Stimulated activated CD4-positive, alpha-beta T cell treated with anti-CD3 and anti-CD28 coated beads, Interleukin-15, amount 100 ng/mL, for 48 hours (primary cell): ENCODE results near the gene HBZ.
"Not testable (repeated sequence)": the region's sequence is repeated elsewhere in the genome, so short reads cannot be mapped to it uniquely, and the experiment has no call there.

Experiments used
- DNase-seq, 2 donors: peaks; one replicate each; pipeline ENCODE4 v3.0.0-alpha.2; 2020; ENCODE audit warnings: low read depth in 2 of 2

HBZ gene

DNA sequence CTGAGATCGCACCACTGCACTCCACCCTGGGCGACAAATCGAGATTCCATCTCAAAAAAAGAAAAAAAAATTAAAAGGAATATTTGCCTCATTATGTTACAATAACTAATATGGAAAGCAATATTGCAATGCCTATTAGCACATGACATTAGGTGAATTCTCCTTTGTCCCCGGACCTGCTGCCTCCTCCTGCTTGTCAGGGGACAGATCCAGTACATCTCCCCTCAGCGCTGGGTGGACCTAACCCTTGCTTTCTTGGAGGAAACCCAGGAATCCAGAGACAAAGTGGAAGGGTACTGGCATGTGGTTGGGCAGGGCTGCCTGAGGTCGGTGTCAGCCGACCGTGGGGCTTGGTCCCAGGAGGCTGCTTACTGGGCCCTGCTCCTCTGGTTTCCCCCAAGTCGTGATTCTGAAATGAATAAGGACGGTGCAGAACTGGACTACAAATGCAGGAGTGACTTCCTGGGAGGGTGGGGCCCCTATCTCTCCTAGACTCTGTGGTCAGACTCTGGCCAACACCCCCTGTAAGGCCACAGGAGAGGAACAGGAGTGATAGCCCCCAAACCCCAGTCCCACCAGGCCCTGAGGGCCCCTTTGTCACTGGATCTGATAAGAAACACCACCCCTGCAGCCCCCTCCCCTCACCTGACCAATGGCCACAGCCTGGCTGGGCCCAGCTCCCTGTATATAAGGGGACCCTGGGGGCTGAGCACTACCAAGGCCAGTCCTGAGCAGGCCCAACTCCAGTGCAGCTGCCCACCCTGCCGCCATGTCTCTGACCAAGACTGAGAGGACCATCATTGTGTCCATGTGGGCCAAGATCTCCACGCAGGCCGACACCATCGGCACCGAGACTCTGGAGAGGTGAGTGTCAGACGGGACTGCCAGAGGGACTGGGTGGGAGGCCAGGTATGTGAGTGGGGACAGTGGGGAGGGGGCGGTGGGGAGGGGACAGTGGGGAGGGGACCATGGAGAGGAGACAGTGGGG is at the start of gene HBZ:
Gene HBZ (plus strand): TSS at position 504 of the 988 bp plus-strand sequence. CDS start 266 bp downstream, at position 770.
- no peak for DNase-seq

- no peak for DNase-seq
Measured at GRCh38 chr16:104355-104754, 48.1 kb upstream of the HBZ start.

DNA sequence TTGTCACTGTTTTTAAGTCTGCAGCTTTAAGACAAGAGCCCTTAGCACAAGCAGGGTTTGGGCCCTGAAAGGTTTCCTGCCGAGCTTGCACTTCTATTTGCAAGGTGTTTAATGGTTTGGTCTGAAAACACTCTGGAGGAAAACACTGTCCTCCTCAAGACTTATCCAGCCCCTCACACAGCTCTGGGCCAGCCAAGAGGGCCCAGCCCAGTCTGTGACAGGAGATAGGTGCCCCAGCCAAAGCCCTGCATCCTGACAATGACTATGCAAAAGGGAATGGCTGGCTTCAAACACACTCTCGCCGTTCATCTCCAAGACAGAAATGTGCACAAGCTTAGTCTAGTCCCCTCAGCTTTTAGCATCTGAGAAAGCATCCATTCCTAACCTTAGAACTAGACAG is 47.5 kb upstream of the HBZ start:
- DNase-seq = no peak

GRCh38 chr16:105521-105920 is 46.9 kb upstream of the HBZ start:
- DNase-seq = no peak

- peak; percentile 27 for DNase-seq
Measured at GRCh38 chr16:106623-107324, 45.7 kb upstream of the HBZ start.

DNA sequence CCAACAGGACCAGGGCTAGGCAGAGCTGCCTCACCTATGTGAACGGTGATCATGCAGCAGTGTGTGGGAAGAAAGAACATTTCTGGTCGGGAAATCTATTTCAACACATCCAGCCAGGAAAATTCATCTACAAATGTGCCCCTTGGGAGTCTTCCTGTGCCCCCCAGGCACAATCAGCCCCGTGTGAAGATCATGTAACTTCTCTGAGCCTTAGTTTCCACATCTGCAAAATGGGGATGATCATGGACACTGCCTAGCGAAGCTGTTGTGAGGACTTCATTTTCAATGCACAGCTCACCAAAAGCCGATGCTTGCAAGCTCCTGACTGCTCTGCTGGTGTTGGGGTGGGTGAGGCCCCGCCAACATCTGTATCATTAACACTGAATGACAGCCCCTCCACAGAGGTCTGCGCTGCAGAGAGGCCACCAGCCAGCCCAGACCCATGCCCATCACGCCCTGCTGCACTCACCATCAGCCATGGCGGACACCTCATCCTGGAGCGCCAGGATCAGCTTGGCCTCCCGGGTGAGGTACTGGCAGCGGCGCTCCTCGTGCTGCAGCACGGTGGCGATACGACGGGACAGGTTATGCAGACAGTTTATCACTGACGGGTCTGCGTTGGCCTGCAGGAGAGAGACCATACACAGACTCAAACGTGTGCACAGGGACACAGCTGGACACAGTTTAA is 40.1 kb upstream of the HBZ start:
- DNase-seq = no peak

DNA sequence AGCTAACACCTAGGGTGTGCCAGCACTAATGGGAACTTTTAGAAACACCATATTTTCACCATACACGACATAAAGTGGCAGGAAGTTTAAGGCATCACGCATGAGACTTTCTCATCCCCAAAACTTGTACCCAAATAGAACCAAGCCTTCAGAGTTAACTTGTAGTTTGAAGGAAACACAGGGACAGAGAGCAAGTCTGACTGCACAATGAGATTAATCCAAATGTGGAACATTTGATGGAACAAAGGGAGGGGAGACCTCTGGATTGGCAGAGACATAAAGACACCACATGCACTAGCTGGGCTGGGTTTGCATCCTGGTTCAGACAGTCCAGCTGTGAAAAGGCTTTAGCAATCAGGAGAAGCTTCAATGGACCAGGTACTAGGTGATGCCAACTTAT is 38.1 kb upstream of the HBZ start:
- DNase-seq = no peak

DNA sequence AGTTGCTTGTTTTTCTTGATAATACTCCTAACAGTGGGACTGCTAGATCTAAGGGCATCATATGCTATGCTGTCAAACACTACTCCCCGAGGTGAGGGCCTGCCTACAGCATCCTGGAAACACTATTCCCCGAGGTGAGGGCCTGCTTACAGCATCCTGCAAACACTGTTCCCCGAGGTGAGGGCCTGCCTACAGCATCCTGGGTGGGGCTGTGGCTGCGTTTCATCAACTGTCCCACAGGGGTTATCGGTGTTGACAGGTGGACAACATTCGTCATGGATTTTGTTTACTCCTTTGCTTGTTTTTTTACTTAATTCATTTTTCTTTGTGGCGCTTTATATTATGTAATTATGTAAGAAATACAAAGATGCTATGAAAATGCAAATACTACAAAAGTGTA is 36.4 kb upstream of the HBZ start:
- no peak for DNase-seq

DNA sequence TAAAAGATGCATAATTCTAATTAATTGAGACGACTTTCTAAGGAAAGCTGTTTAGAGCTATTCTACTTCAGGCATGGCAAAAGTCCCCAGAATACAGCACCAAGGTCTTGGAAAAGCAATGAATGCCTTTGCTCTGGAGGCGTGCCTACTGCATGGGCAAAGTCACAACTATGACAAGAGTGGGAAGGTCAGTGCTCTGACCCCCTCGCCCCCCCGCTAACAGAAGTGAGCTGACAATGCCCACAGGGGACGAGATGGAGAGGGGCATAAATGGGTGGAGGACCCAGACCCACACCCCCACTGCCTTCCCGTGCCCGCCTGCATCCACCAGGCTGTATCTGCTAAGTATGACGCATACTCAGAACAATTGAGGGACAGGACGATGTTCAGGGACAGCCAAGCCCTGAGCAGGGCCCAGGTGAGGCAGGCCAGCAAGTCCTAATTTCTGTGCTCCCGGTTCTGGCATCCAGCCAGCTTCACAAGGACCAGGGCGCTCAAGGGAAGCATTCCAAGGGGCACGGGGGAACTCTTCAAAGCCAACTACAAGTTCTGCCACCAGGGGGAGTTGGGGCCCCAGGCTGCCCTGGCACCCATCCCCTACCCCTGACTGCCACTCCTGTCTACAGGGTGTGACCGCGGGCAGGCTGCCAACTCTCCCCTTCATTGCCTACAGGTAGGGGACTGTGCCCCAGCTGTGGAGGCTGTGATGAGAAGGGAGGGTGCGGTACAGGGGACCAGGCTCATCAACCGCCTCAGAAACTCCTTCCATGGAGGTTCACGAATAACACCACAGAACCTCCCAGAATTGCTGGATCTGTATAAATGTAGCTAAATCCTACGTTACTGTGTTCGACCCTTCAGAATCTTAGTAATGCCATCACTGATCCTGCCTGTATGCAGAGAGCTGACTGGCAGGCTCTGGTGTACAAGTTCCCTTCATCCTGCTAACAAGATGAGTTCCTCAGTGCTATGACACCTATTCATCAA is 34.8 kb upstream of the HBZ start:
- DNase-seq = peak; percentile 39 to 40

DNA sequence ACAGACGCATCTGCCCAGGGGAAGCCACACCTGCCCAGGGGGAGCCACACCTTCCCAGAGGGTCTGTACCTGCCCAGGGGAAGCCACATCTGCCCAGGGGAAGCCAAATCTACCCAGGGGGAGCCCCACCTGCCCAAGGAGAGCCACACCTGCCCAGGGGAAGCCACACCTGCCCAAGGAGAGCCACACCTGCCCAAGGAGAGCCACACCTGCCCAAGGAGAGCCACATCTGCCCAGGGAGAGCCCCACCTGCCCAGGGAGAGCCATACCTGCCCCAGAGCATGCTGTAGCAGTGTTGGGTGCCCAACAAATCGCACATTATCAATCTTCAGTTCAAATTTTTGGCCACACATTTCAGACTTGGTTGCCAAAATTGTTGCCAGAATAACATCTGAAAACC is 33.6 kb upstream of the HBZ start:
- DNase-seq = no peak

- no peak for DNase-seq
Measured at GRCh38 chr16:119295-119694, 33.1 kb upstream of the HBZ start.

DNA sequence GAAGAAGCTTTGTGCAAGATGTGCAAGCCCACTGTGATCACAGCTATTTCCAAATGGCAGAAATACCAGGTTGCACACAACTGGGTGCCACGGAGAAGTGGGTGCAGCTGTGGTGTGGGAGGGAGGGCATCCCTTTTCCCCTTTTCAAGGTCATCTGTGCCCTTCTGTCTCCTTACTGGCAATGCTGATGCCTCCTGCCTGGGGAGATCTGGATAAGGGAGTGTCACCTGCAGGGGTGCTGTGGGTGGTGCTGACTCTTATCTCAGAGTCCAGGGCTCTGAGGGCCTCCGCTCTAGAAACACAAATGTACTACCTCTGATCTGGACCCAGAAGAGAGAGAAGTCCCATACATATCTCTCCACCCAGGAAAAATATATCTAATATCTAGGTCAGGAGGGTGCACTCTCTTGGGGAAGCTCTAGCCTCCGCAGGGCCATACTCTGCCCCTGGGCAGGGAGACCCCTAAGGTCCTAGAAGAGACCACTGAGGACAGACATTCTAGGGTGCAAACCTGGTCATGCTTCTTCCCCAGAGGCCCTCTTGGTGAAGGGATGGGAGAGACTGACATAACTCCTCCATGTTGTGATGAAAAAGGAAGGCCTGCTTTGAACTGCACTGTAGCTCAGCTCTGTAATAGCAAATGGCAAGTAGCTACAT is 32.5 kb upstream of the HBZ start:
- no peak for DNase-seq

DNA sequence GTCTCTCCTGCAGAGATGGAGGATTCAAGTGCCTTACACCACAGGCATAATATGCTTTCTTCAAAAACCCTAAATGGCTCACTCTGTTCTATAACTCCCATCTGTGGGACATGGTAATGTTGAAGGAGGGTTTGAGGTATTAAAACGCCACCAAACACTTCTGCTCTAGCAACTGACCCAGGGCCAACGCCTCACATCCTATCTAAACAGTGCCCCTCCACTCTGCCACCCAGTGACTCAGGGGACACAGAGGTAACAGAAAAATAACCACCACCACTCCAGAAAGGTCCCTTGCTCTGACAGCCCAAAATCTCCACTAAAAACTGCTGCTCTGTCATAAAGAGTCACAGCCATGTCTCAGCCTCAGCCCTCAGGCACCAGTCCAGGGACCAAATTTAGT is 31.7 kb upstream of the HBZ start:
- no peak for DNase-seq

GRCh38 chr16:122361-122760 is 30.1 kb upstream of the HBZ start:
- no peak for DNase-seq

DNA sequence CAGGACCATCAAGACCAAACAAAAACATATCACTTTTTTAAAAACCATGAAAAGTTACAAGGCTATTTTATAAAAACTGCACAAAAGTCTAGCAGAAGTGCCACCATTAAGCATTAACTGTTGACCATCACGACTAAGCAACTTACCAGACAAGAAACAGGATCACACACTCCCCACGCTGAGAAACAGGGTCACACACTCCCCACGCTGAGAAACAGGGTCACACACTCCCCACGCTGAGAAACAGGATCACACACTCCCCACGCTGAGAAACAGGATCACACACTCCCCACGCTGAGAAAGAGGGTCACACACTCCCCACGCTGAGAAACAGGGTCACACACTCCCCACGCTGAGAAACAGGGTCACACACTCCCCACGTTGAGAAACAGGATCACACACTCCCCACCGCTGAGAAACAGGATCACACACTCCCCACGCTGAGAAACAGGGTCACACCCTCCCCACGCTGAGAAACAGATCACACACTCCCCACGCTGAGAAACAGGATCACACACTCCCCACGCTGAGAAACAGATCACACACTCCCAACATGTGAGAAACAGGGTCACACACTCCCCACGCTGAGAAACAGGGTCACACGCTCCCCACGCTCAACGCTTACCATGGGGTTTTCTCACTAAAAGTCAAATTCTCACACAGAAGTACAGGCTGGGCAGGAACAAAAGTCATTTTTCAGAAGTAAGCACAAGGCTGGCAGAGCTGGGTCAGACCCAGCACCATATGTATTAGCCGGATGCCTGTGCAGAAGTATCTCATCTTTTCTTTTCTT is 28.7 kb upstream of the HBZ start:
- DNase-seq = not testable (repeated sequence)

- no peak for DNase-seq
Measured at GRCh38 chr16:125011-125410, 27.4 kb upstream of the HBZ start.

GRCh38 chr16:129075-129474 is 23.4 kb upstream of the HBZ start:
- no peak for DNase-seq

DNA sequence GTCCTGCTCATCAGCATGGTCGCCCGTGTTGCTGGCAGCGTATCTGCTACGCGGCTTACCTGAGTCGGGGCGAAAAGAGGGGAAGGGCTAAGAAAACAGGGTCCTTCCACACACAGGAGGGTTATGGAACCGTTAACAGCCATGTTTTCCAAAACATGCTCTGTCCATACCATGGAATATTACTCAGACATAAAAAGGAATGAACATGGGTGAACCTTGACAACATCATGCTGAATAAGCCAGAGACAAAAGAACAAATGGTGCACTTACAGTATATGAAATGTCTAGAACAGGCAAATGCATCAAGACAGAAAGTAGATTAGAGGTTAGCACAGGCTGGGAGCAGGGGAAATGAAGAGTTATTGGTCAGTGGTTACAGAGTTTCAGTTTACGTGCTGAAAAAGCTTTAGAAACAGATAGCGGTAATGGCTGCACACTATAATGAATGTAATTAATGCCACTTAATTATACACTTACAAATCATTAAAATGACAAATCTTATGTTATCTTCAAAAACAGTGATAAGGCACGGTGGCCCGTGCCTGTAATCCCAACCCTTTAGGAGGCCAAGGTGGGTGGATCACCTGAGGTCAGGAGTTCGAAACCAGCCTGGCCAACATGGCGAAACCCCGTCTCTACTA is 21.8 kb upstream of the HBZ start:
- DNase-seq = no peak

DNA sequence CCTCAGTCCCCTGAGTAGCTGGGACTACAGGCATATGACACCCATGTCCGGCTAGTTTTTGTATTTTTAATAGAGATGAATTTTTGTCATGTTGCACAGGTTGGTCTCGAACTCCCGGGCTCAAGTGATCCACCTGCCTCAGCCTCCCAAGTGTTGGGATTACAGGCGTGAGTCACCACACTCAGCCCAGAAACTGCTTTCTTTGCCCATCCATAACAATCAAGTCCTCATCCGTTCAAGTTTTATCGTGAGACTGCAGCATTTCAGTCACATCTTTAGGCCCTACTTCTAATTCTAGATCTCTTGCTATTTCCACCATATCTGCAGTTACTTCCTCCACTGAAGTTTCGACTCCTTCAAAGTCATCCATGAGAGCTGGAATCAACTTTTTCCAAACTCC is 20.3 kb upstream of the HBZ start:
- DNase-seq = no peak
